Natural killer cell treated with Interleukin-12 subunit alpha and Interleukin-12 subunit beta and Interleukin-15 and Interleukin-18, amount 100 ng/mL, for 72 hours (primary cell): ENCODE data around the gene INPP1. TPM values are rescaled to one million over a fixed set of nuclear protein-coding genes. Genes with fewer than 3 reads are reported as not detected.
"Not testable (repeated sequence)": the region's sequence is repeated elsewhere in the genome, so short reads cannot be mapped to it uniquely, and the experiment has no call there.

ENCODE experiments used
- ATAC-seq, 2 donors: fragments of 150-1000 bp; cut with Tn5 transposase in 1 of 2; sonication (Bioruptor Pico), chemical (Tn5 transposase) in 1 of 2; 2 replicates each; pipeline ENCODE4 v1.10.0; 2021
- DNase-seq: peaks from one replicate; pipeline ENCODE4 v3.0.0; 2022; ENCODE audit warnings: low spot score
- H3K27ac Mint-ChIP-seq, 2 donors: 1 replicate in 1 of 2; 2 replicates in 1 of 2; pipeline ENCODE4 v1.8.0; 2022; ENCODE audit warnings: mixed read lengths in 2 of 2, mild to moderate bottlenecking in 1 of 2, moderate library complexity in 1 of 2
- H3K27me3 Mint-ChIP-seq, 2 donors: 1 replicate in 1 of 2; 2 replicates in 1 of 2; pipeline ENCODE4 v1.8.0; 2022; ENCODE audit warnings: mixed read lengths in 2 of 2
- H3K36me3 Mint-ChIP-seq: one replicate; pipeline ENCODE4 v1.8.0; 2022; ENCODE audit warnings: mixed read lengths
- H3K4me1 Mint-ChIP-seq, 2 donors: 1 replicate in 1 of 2; 2 replicates in 1 of 2; pipeline ENCODE4 v1.8.0; 2022; ENCODE audit warnings: low read depth in 2 of 2, mixed read lengths in 2 of 2, mild to moderate bottlenecking in 1 of 2
- H3K4me3 Mint-ChIP-seq: one replicate; pipeline ENCODE4 v1.8.0; 2022; ENCODE audit warnings: mixed read lengths
- H3K9me3 Mint-ChIP-seq: 2 replicates; pipeline ENCODE4 v1.8.0; 2022; ENCODE audit warnings: mixed read lengths
- total RNA-seq, 2 donors: library from RNA; stranded (reverse); gene quantifications; one replicate each; pipeline ENCODE4 v1.2.3, GENCODE V29; 2022

The INPP1 gene, protein sequence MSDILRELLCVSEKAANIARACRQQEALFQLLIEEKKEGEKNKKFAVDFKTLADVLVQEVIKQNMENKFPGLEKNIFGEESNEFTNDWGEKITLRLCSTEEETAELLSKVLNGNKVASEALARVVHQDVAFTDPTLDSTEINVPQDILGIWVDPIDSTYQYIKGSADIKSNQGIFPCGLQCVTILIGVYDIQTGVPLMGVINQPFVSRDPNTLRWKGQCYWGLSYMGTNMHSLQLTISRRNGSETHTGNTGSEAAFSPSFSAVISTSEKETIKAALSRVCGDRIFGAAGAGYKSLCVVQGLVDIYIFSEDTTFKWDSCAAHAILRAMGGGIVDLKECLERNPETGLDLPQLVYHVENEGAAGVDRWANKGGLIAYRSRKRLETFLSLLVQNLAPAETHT
- total RNA-seq, result 10 to 100 TPM; 13.5 to 19.4 TPM

DNA sequence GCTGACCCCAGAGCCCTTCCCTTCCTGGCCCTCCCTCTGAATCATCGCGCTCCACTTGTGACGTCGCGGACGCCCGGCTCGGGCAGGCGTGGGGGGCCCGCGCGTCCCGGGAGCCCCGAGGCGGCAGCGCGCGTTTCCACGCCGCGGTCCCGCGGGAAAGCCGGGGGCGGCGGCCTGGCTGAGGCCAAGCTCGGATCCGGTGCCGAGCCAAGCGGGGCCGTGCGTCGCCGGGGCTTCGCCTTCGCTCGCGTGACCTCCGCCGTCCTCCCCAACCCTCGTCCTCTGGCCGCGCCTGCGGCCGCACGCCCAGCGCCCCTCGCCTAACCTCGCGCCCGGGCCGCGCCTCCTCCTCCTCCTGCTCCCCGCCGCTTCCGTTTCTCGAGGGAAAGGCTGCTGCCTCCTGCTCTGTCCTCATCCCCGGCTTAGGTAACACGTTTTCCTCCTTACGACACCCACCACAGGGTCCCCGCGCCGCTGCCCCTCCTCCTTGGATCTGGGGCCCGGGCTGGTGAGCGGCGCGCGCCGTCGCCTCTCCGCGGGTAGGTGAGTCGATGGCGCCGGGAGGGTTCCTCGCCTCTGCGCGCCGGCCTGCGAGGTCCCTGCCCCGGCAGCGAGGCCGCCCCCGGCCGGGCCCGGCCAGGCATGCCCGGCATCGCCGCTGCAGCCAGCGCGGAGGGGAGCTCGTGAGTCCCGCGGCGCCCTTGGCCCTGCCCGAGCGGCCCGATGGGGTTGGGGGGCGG is at the start of gene INPP1:
TSS of gene INPP1 (plus strand) at position 54 of the 740 bp plus-strand sequence. CDS start 16,514 bp downstream, outside the sequence.
- Mint-ChIP-seq H3K4me1 (peaks cover 13 to 16% of the 10 kb centered on the region in 2 donors), H3K4me3 (peak within 1 kb of the TSS; percentile 89), H3K9me3 (no peaks in the 10 kb centered on the region), H3K27ac (peak within 1 kb of the TSS; percentile 61 to 63), H3K36me3 (no peaks in the 10 kb centered on the region), H3K27me3 (no peaks in the 10 kb centered on the region)
- peak; percentile 87 to 90 for ATAC-seq
- DNase-seq, result peak; percentile 79

DNA sequence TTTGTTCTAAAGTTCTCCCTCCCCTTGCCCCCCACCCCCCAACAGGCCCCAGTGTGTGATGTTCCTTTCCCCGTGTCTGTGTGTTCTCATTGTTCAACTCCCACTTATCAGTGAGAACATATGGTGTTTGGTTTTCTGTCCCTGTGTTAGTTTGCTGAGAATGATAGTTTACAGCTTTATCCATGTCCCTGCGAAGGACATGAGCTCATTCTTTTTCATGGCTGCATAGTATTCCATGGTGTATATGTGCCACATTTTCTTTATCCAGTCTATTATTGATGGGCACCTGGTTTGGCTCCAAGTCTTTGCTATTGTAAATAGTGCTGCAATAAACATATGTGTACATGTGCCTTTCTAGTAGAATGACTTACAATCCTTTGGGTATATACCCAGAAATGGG is 45.5 kb upstream of the INPP1 start:
- not testable (repeated sequence) for H3K27me3 Mint-ChIP-seq, ATAC-seq
- H3K36me3 Mint-ChIP-seq, result peaks cover 20% of the 10 kb centered on the region

DNA sequence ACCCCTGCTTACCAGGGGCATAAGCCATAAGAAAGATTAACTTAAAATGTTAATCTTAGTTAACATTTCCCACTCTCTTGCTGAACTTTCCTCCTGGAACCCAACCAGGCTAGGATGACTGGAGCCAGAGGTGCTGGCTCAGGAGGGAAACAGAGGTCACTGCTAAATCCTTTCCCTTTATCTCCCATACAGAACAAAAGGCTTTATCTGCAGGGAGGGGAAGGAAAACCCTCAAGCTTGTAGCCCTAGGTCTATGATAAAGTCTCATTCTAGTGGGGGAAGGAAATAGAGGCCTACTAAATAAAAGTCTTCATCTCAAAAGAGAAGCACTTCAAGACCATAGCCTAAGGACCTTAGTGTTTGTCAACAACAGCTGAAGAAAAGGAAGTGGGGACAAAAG is 42.4 kb upstream of the INPP1 start:
- Mint-ChIP-seq H3K4me3 (no peak overlapping the region), H3K27me3 (no peaks in the 10 kb centered on the region), H3K9me3 (peaks cover 7% of the 10 kb centered on the region), H3K4me1 (peaks cover 10 to 11% of the 10 kb centered on the region in 2 donors), H3K36me3 (peaks cover 24% of the 10 kb centered on the region), H3K27ac (no peak overlapping the region)
- no peak for ATAC-seq
- DNase-seq, result no peak

More for the DNA sequence above, 45.5 kb upstream of the INPP1 start:
- H3K27ac Mint-ChIP-seq, H3K4me1 Mint-ChIP-seq, DNase-seq, H3K4me3 Mint-ChIP-seq, H3K9me3 Mint-ChIP-seq: not testable (repeated sequence)

DNA sequence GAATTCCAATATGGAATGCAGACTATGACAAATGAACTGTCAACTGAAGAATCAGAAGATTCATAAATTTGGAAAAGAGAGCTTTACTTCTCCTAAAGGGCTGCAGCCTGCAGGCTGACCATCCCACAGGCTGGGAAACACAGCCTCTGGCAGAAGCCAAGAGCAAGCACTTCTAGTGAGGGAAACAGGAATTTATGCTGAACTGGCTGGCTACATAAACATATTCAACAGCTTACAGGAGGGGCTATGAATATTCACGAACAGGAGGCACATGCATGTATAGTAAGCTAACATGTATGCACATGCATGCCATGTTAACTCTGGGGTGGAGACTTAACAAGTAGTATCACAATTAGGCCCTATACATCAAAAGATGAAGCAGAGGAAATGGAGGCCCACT is 41.3 kb upstream of the INPP1 start:
- ATAC-seq (no peak), DNase-seq (no peak)
- Mint-ChIP-seq H3K27me3 (no peaks in the 10 kb centered on the region), H3K4me3 (no peak overlapping the region), H3K4me1 (peaks cover 10 to 11% of the 10 kb centered on the region in 2 donors), H3K27ac (no peak overlapping the region), H3K9me3 (peaks cover 7% of the 10 kb centered on the region), H3K36me3 (peaks cover 24% of the 10 kb centered on the region)

DNA sequence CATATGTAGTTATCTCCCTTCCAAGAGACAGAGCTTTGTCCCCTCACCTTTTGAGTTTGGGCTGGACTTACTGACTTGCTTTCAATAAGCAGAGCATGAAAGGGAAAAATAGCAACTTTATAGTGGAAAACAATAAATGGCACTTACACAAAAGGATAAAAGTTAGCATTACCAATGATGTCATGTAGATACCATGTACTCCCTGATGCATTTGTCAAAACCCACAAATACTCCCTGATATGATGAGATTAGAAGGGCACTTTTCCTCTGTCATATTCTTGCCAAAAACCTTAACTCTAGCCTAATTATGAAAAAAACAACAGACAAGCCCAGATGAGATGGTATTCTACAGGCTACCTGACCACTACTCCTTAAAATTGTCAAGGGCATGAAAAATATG is 39.7 kb upstream of the INPP1 start:
- no peak overlapping the region for H3K27ac Mint-ChIP-seq
- no peaks in the 10 kb centered on the region for H3K27me3 Mint-ChIP-seq
- no peak for ATAC-seq
- peaks cover 22% of the 10 kb centered on the region for H3K36me3 Mint-ChIP-seq
- H3K4me3 Mint-ChIP-seq, result no peak overlapping the region
- H3K9me3 Mint-ChIP-seq, result peaks cover 5% of the 10 kb centered on the region
- H3K4me1 Mint-ChIP-seq, result peaks cover 10 to 11% of the 10 kb centered on the region in 2 donors
- no peak for DNase-seq

DNA sequence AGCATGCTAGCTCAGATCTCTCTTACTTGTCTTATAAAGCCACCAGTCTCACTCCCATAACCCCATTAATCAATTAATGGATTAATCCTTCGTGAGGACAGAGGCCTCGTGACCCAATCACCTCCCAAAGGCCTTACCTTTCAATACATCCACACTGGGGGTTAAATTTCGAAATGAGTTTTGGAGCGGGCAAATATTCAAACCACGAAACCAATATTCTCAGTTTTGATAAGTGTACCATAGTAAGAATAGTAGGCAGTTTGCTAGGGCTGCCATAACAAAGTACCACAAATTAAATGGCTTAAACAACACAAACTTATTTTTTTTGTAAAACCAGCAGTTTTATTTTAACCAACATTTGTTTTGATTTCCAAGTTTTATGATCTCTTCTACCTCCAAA is 39.0 kb upstream of the INPP1 start:
- peaks cover 5% of the 10 kb centered on the region for H3K9me3 Mint-ChIP-seq
- DNase-seq (no peak), ATAC-seq (peak in 1 of 2 donors; percentile 77)
- H3K4me3 Mint-ChIP-seq, result no peak overlapping the region
- no peak overlapping the region for H3K27ac Mint-ChIP-seq
- peaks cover 20% of the 10 kb centered on the region for H3K36me3 Mint-ChIP-seq
- peaks cover 10 to 11% of the 10 kb centered on the region in 2 donors for H3K4me1 Mint-ChIP-seq
- no peaks in the 10 kb centered on the region for H3K27me3 Mint-ChIP-seq

DNA sequence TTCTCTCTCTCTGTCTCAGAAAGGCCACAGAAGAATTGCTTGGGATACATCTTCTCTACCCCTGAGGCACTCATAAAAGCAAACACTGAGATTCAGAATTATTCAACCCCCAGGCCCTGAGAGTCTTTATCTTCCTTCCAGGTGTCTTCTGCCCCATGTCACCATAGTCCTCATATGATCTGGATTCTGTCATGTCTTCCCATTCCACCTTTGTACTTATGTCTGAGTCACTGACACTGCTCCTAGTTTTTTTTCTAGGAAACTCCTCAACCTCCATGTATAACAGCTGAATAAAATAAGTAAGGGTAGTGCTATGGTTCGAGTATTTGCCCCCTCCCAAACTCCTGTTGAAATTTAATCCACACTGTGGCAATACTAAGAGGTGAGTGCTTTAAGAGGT is 35.4 kb upstream of the INPP1 start:
- Mint-ChIP-seq H3K4me3 (no peak overlapping the region), H3K27me3 (no peaks in the 10 kb centered on the region), H3K36me3 (peaks cover 2% of the 10 kb centered on the region), H3K4me1 (peaks cover 9 to 11% of the 10 kb centered on the region in 2 donors), H3K27ac (no peak overlapping the region), H3K9me3 (no peaks in the 10 kb centered on the region)
- DNase-seq (no peak), ATAC-seq (no peak)

DNA sequence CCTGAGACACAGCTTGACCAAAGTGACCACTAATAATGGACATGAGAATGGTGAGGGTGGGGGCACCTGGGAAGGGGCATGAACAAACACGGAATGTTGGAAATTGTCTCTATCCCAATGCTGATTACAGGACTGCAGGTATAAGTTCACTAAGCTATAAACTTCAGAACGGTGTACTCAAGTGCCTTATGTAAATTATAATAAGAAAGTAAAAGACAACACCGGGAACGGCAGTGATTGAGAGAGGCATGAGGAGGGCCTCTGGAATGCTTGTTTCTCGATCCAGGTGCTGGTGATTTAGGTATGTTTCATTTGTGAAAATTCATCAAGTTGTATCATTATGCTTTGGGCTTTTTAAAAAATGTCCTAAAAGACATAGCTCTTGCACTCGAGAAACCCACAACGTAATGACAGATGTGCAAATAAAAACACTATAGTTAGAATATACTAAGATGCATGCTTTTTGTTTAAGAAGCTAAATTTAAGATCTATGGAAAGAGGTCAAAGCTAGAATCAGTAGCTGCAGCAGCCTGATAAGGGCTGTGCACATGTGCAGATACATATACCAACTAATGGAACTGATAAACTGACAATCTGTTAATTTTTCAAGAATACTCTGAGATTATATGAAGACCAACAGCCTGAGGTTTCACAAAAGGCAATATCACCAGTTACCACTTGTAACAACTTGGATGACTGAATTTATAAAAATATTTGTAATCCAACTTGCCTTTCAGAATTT is 31.3 kb upstream of the INPP1 start:
- Mint-ChIP-seq H3K27ac (no peak overlapping the region), H3K4me3 (no peak overlapping the region), H3K9me3 (no peaks in the 10 kb centered on the region), H3K36me3 (no peaks in the 10 kb centered on the region), H3K4me1 (peaks cover 14 to 21% of the 10 kb centered on the region in 2 donors), H3K27me3 (no peaks in the 10 kb centered on the region)
- ATAC-seq (no peak), DNase-seq (no peak)

DNA sequence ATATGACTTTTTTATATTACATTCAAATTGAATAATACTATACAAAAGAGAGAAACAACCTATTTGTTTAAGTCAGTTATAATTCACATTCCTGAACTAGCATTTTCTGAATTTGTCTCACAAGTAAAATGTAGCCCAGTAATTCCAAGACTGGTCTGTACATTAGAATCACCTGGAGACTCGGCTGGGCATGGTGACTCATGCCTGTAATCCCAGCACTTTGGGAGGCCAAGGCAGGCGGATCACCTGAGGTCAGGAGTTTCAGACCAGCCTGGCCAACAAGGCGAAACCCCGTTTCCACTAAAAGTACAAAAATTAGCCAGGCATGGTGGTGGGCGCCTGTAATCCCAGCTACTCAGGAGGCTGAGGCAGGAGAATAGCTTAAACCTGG is 30.8 kb upstream of the INPP1 start:
- H3K4me1 Mint-ChIP-seq, result peaks cover 19 to 27% of the 10 kb centered on the region in 2 donors
- H3K27me3 Mint-ChIP-seq, H3K4me3 Mint-ChIP-seq, H3K9me3 Mint-ChIP-seq, DNase-seq, H3K36me3 Mint-ChIP-seq, ATAC-seq, H3K27ac Mint-ChIP-seq: not testable (repeated sequence)

DNA sequence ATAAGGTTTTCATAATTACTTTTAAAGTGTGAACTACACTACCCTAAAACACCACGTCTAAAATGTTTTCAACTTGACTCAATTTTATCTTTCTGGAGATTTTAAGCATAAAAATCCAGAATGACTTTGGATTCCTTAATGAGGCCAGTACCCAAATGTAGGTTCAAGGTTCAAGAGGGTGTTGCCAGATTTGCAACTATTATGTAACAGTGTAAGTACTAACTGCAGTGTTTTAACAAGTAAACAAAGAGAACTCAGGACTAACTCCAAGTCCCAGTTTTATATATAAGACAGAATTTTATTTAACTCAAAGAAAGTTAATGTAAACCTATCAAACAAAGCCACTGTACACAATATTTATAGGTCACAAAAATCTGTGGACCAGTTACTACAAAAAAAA is 29.5 kb upstream of the INPP1 start:
- H3K27me3 Mint-ChIP-seq, result no peaks in the 10 kb centered on the region
- H3K4me3 Mint-ChIP-seq, result no peak overlapping the region
- no peak for DNase-seq
- H3K36me3 Mint-ChIP-seq, result peaks cover 5% of the 10 kb centered on the region
- no peak for ATAC-seq
- H3K4me1 Mint-ChIP-seq, result peaks cover 19 to 38% of the 10 kb centered on the region in 2 donors
- H3K27ac Mint-ChIP-seq, result no peak overlapping the region
- no peaks in the 10 kb centered on the region for H3K9me3 Mint-ChIP-seq

DNA sequence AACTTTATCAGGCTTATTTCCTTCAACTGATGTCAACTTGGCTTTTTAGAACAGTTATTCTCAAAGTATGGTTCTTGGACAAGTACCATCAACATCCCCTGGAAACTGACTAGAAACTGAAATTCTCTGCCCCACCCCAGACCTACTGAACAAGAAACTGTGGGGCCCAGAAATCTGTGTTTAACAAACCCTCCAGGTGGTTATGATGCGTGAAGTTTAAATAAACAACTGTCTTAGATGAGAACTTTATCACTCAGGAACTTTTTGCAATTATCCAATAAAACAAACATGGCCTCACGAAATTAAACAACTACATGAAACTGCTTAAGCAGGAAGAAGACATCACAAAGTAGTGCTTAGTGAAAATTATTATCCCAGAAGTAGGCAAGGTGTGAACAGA is 28.1 kb upstream of the INPP1 start:
- Mint-ChIP-seq H3K27me3 (no peaks in the 10 kb centered on the region), H3K4me3 (peak overlapping the region; percentile 8), H3K9me3 (no peaks in the 10 kb centered on the region), H3K4me1 (peaks cover 28 to 48% of the 10 kb centered on the region in 2 donors), H3K36me3 (peaks cover 5% of the 10 kb centered on the region), H3K27ac (peak overlapping the region in 1 of 2 donors; percentile 5)
- ATAC-seq (no peak), DNase-seq (no peak)

DNA sequence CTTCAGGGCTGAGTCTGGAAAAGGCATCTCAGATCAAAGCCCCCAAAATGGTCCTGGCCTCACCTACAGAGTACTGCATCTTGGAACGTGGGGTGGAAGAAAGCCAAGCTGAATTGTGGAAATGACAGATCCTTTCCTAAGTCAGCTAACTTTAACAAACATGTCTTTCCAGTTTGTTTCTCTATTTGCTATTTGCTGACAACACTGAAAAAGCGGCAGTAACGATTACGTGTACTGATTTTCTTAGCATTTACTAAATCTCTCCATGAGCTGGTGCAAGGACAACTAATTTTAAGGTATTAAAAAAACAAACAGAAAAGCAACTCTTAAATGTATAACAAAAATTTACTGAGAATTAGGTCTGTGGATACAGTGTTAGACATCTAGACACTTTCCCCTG is 24.9 kb upstream of the INPP1 start:
- ATAC-seq (no peak), DNase-seq (no peak)
- Mint-ChIP-seq H3K27ac (peak overlapping the region; percentile 86 to 97), H3K4me3 (peak overlapping the region; percentile 87), H3K9me3 (no peaks in the 10 kb centered on the region), H3K4me1 (peaks cover 31 to 53% of the 10 kb centered on the region in 2 donors), H3K36me3 (peaks cover 5% of the 10 kb centered on the region), H3K27me3 (peaks cover 0 to 3% of the 10 kb centered on the region in 2 donors)

DNA sequence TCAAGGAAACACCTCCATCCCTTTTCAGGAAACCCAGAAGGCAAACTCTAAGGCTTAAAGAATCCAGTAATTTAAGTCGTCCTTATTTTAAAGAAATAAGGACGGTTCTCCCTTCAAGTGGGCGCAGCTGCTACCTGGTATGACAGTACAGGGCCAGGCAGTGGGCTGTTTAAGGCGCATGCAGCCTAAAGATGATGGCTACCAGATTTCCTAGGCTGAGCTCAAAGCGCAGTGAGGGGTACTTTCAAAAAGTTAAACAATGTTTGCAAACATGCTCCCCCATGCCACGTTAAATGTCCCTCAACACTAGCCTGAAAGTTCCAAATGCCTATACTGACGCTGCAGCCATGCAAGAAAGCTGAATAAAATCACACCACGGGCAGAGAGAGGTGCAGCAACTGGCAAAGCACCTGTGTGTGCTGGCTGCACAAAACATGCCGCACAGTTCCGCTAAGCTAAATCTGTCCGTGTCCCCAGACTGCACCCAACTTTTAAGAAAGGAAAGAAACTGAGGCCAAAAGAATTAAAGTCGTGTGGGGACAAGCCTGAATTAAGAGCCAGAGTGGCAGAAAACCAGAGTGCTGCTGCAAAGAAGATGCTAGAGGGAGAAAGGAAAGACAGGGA is 24.3 kb upstream of the INPP1 start:
- H3K27ac Mint-ChIP-seq, result peak overlapping the region; percentile 86 to 97
- peak overlapping the region; percentile 87 for H3K4me3 Mint-ChIP-seq
- no peak for DNase-seq
- peaks cover 5% of the 10 kb centered on the region for H3K36me3 Mint-ChIP-seq
- peak; percentile 13 to 29 for ATAC-seq
- peaks cover 0 to 3% of the 10 kb centered on the region in 2 donors for H3K27me3 Mint-ChIP-seq
- no peaks in the 10 kb centered on the region for H3K9me3 Mint-ChIP-seq
- peaks cover 31 to 53% of the 10 kb centered on the region in 2 donors for H3K4me1 Mint-ChIP-seq
